ENCODE measurements around the gene FSD1.
"Not testable (repeated sequence)": the region's sequence is repeated elsewhere in the genome, so short reads cannot be mapped to it uniquely, and the experiment has no call there.

FSD1 gene

GRCh38 chr19:4310247-4311121 lies 6.1 kb downstream of the FSD1 start:
- Histone ChIP-seq H3K4me3 (no peak overlapping the region), H3K27ac (no peak overlapping the region)

DNA sequence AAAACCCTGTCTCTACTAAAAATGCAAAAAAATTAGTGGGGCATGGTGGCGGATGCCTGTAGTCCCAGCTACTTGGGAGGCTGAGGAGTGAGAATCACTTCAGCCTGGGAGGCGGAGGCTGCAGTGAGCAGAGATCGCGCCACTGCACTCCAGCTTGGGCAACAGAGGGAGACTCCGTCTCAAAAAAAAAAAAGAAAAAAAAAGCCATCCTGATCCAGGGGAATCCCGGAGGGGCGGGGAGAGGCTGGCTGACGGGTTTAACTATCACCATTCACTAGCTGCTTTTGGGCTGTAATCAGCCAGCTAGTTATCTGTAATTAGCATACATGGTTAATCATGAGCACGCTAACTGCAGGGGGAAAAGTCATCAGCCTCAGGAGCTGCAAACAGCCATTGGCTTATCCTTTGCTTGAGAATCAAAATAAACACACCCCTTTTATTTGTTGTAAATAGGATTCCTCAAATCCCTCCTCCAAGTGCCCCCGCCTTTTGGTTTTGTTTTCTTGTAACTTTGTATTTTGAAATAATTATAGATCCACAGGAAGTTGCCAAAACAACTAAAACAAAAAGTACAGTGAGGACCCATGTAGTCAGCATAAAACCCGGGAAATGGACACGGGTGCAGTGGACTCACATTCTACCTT lies 9.6 kb downstream of the FSD1 start:
- Histone ChIP-seq H3K4me3 (no peak overlapping the region), H3K27ac (no peak overlapping the region)

GRCh38 chr19:4316956-4317355 lies 12.6 kb downstream of the FSD1 start:
- no peak overlapping the region for H3K27ac ChIP-seq
- no peak overlapping the region for H3K4me3 ChIP-seq

DNA sequence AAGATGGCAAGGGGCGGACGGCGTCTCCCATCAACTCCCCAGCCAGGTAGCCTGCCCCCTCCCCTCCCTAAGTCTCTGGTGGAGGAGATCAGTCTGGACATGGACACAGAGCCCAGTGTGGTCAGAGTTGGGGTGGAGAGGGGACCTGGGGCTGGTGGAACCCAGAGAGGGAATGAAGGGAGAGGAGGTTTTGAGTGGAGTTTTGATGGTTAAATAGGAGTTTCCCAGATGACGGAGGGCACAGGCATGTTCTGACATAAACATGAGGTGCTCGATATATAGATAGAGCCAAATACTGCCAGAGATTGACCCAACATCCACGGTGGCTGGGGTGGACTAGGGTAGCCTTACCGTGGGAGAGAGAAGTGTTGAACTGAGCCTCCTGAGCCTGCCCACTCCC lies 14.1 kb downstream of the FSD1 start:
- H3K27ac ChIP-seq: no peak overlapping the region
- no peak overlapping the region for H3K4me3 ChIP-seq

DNA sequence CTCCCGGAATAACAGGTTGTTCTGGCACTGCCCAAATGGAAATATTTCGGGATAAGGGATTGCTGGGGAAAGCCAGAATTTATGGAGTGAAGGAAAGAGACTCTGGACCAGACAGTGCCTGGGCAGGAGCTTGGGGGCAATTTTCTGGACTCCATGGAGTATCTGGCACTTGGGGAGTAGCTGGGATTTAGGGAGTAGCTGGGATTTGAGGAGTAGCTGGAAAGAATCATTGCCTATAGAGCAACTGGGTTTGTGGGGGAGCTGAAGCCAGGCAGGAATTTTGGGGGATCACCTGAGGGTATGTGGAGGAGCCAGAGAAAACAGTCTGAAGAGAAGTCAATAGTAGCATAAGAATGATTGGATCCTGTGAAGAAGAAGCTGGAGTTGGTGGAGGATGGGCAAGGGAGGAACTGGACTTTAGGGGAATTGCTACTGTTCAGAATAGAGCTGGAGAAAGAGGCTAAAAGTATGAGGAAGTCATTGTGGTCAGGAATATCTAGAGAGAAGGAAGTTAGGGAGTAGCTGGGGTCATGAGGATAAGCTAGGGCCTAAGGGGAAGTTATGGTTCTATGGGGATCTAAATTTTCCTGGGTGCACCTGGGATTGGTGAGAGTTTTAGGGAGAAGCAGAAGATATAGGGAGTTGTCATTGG lies 14.8 kb downstream of the FSD1 start:
- H3K4me3 ChIP-seq: no peak overlapping the region
- H3K27ac ChIP-seq: no peak overlapping the region

GRCh38 chr19:4320419-4320818 lies 16.0 kb downstream of the FSD1 start:
- Histone ChIP-seq H3K4me3 (no peak overlapping the region), H3K27ac (no peak overlapping the region)

DNA sequence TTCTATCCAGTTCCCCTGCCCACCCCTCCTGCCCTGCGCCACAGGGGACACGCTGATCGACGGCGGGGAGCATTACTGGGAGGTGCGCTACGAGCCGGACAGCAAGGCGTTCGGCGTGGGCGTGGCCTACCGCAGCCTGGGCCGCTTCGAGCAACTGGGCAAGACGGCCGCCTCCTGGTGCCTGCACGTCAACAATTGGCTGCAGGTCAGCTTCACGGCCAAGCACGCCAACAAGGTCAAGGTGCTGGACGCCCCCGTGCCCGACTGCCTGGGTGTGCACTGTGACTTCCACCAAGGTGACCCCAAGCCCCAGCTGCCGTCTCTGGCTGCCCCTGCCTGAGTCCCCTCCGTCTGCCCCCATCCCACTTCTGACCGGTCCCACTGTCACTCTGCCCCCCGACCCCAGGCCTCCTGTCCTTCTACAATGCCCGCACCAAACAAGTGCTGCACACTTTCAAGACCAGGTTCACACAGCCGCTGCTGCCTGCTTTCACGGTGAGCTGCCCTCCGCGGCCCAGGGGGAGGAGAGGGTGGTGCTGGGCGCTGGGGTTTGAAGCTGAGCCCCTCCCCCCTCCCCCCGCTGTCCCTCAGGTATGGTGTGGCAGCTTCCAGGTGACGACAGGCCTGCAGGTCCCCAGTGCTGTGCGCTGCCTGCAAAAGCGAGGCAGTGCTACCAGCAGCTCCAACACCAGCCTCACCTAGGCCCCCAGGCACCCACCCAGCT lies 18.7 kb downstream of the FSD1 start:
- H3K27ac ChIP-seq: no peak overlapping the region
- no peak overlapping the region for H3K4me3 ChIP-seq

DNA sequence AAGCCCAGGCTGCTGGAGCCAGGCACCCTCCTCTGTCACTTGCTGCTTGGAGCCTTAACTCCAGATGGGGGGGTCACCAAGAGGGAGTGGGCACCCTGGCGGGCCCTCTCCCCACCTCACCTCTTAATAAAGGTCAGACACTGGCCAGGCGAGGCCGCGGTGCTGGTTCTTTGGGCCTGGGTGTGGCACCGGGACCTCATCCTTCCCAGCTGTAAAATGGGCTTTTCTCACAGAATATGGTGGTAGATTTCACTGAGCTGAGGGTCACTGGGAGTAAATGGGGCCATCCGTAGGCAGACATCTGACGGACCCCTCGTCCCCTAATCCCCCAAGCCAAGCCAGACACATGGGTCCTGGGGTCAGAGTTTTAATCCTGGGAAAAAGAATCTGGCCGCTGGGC lies 19.3 kb downstream of the FSD1 start:
- H3K4me3 ChIP-seq: no peak overlapping the region
- no peak overlapping the region for H3K27ac ChIP-seq

DNA sequence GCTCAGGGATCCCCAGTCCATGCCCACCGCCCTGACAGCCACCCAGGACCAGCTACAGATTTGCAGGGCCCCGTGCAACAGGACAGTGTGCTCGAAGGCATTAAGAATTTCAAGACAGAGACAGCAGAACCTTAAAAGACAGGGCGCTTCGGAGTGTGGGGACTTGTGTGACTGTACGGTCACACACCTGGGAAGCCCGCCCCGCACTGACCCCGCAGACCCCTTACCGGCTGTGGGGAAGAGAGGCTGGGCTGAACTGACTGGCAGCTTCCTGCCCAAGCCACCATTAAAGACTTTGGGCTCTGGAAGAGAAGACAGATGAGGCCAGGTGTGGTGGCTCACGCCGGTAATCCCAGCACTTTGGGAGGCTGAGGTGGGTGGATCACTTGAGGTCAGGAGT lies 19.8 kb downstream of the FSD1 start:
- Histone ChIP-seq H3K27ac (no peak overlapping the region), H3K4me3 (no peak overlapping the region)

- Histone ChIP-seq H3K4me3 (no peak overlapping the region), H3K27ac (no peak overlapping the region)
Observed at GRCh38 chr19:4326215-4326836, 21.9 kb downstream of the FSD1 start.

GRCh38 chr19:4326837-4327251 lies 22.4 kb downstream of the FSD1 start:
- H3K4me3 ChIP-seq: no peak overlapping the region
- H3K27ac ChIP-seq: no peak overlapping the region

DNA sequence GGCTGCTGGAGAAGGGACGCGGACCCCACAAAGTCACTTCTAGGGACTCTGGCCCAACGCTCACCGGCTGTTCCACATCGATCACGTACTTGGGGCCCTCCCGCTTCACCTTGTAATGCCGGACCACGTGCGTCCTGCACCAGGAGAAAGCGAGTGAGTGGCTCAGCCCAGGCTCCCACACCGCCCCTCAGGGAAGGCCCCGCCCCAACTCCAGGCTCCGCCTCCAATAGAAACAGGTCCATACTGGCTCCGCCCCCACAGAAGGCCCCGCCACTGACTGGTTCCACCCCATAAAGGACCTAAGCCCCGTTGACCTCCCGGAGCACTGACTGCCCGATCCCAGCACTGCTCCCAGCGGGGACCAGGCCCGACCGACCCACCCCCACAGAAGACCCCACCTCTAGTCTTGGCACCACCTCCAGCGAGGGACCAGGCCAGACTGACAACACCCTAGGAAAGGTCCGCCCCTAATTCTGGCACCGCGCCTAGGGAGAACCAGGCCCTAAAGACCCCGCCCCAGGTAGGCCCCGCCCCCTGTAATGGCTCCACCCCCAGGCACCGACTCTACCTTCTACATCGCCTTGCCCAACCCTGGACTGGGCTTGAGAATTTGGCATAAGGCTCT lies 23.0 kb downstream of the FSD1 start:
- H3K27ac ChIP-seq: no peak overlapping the region
- H3K4me3 ChIP-seq: peak overlapping the region in 5 of 7 experiments; percentile 2 to 43 (median 16)

- H3K4me3 ChIP-seq: peak overlapping the region in 5 of 7 experiments; percentile 2 to 43 (median 16)
- peak overlapping the region in 1 of 21 experiments; percentile 50 for H3K27ac ChIP-seq
Observed at GRCh38 chr19:4327877-4328242, 23.5 kb downstream of the FSD1 start.

DNA sequence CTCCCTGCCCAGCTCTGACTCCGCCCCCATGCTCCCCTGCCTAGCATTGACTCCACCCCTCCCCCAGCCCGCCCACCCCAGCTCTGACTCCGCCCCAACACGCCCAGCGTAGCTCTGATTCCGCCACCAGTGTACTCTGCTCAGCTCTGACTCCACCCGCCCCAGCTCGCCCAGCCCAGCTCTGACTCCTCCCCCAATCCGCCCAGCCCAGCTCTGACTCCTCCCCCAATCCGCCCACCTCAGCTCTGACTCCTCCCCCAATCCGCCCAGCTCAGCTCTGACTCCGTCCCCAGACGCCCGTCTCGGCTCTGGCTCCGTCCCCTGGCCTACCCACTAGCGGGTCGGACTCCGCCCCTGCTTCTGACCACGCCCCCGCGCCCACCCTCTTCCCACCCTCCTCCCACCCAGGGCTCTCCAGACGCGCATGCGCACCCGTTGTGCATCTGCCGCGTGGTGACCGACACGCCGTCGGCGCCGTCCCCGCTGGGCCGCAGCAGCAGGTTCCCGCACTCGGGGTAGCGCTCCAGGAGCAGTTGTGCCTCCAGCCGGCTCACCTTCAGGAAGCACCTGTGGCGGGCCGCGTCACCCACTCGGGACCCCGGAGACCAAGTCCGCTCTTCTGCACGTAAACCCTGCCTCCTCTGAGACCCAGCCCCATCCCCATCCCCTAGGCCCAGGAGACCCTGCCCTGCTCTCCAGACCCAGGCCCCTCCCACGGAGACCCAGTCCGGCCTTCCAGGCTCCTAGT lies 24.0 kb downstream of the FSD1 start:
- H3K27ac ChIP-seq: peak overlapping the region in 2 of 21 experiments; percentile 4 to 10
- H3K4me3 ChIP-seq: peak overlapping the region in 6 of 7 experiments; percentile 23 to 43 (median 34)

DNA sequence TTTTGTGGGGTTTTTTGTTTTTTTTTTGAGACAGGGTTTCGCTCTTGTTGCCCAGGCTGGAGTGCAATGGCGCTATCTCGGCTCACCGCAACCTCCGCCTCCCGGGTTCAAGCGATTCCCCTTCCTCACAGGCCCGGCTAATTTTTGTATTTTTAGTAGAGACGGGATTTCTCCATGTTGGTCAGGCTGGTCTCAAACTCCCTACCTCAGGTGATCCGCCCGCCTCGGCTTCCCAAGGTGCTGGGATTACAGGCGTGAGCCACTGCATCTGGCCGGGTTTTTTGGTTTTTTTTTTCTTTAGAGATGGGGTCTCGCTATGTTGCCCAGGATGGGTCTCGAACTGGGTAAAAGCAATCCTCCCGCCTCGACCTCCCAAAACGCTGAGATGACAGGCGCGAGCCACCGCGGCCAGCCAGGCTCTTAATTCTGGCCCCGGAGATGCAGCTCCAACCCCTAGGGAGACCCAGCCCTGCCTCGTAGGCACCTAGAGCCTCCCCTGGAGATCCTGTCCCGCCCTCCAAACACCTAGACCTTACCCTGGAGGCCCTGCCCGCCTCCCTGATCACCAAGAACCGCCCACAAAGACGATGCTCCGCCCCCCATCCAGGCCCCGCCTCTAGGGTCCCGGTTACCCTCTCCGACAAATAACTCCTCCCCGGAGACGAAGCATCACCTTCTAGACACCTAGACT lies 24.7 kb downstream of the FSD1 start:
- H3K4me3 ChIP-seq: peak overlapping the region in 6 of 7 experiments; percentile 23 to 43 (median 34)
- not testable (repeated sequence) for H3K27ac ChIP-seq

- Histone ChIP-seq H3K27ac (no peak overlapping the region), H3K4me3 (no peak overlapping the region)
Observed at GRCh38 chr19:4329858-4330257, 25.5 kb downstream of the FSD1 start.

DNA sequence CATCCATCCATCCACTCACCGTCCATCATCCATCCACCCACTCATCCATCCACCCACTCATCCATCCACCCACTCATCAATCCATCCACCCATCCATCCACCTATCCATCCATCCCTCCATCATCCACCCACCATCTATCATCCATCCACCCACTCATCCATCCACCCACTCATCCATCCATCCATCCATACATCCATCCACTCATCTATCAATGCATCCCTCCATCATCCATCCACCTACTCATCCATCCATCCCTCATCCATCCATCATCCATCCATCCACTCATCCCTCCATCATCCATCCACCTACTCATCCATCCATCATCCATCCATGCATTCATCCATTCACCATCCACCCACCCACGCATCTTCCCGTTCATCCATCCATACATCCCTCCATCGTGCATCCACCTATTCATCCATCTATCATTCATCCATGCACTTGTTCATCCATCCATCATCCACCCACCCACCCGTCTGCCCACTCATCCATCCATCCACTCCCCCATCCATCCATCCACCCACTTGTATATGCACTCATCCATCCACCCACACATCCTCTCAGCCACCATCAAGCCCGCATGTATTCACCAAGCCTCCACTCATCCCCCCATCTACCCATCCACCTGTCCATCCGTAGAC lies 30.7 kb downstream of the FSD1 start:
- Histone ChIP-seq H3K4me3 (no peak overlapping the region), H3K27ac (no peak overlapping the region)
